ENCODE results near the gene HELT. TPM values are rescaled to one million over a fixed set of nuclear protein-coding genes. Genes with fewer than 3 reads are reported as not detected.

Gene HELT
- total and polyA plus RNA-seq, 4 donors: not detected

- Histone ChIP-seq H3K9ac (ENCODE audit: low read depth in 1 of 2, low read length in 2 of 2) (no peak overlapping the region), H3K9me3 (ENCODE audit: control insufficient read depth in 4 of 4, low read length in 3 of 4) (no peaks in the 10 kb centered on the region), H3K4me1 (ENCODE audit: control insufficient read depth in 4 of 4, insufficient read depth in 4 of 4, low read length in 3 of 4) (peaks cover 0 to 4% (median 4%) of the 10 kb centered on the region in 4 donors), H3K4me3 (ENCODE audit: low read depth in 1 of 3, low read length in 3 of 3) (no peak overlapping the region), H3K27ac (ENCODE audit: low read depth in 1 of 2, low read length in 2 of 2) (no peak overlapping the region), H3K36me3 (ENCODE audit: control insufficient read depth in 4 of 4, insufficient read depth in 3 of 4, low read depth in 1 of 4, low read length in 3 of 4) (no peaks in the 10 kb centered on the region), H3K27me3 (ENCODE audit: control insufficient read depth in 4 of 4, insufficient read depth in 4 of 4, low read length in 3 of 4) (no peaks in the 10 kb centered on the region)
- TF ChIP-seq ATF3 (IDR thresholded peaks at IDR 0.05) (no peak), NR2F2 (IDR thresholded peaks at IDR 0.05) (no peak), MAX (IDR thresholded peaks at IDR 0.05) (no peak), SP1 (IDR thresholded peaks at IDR 0.05) (peak; percentile 20), HNF4A (conservative IDR thresholded peaks at IDR 0.05) (peak; percentile 7 to 32), RAD21 (IDR thresholded peaks at IDR 0.05) (peak; percentile 95 to 96), ZBTB33 (IDR thresholded peaks at IDR 0.05) (no peak), REST (IDR thresholded peaks at IDR 0.05) (no peak), FOXA2 (IDR thresholded peaks at IDR 0.05) (no peak), JUND (IDR thresholded peaks at IDR 0.05) (no peak), RXRA (IDR thresholded peaks at IDR 0.05) (peak; percentile 19 to 55), CTCF (IDR thresholded peaks at IDR 0.05; ENCODE audit: low read depth, low read length, missing input control) (peak; percentile 59), GABPA (IDR thresholded peaks at IDR 0.05 in 1 of 2, conservative IDR thresholded peaks at IDR 0.05 in 1 of 2) (peak in 1 of 2 donors; percentile 57), FOXA1 (IDR thresholded peaks at IDR 0.05) (no peak), YY1 (IDR thresholded peaks at IDR 0.05) (no peak), TAF1 (conservative IDR thresholded peaks at IDR 0.05) (peak; percentile 11), HNF4G (IDR thresholded peaks at IDR 0.05) (no peak), EGR1 (IDR thresholded peaks at IDR 0.05; ENCODE audit: low read depth in 2 of 2) (no peak)
- 44% methylated on average over 21 of the region's 21 CpGs for WGBS
- DNase-seq (ENCODE audit: low spot score): peak; percentile 65
These were observed 34.5 kb upstream of the HELT start for GRCh38 chr4:184983672-184984356.
